Measurements from ENCODE around the gene ITM2C.

Gene ITM2C

GRCh38 chr2:230873661-230874401 is 9.1 kb downstream of the ITM2C start:
- no peak for DNase-seq (ENCODE audit: low spot score)

DNA sequence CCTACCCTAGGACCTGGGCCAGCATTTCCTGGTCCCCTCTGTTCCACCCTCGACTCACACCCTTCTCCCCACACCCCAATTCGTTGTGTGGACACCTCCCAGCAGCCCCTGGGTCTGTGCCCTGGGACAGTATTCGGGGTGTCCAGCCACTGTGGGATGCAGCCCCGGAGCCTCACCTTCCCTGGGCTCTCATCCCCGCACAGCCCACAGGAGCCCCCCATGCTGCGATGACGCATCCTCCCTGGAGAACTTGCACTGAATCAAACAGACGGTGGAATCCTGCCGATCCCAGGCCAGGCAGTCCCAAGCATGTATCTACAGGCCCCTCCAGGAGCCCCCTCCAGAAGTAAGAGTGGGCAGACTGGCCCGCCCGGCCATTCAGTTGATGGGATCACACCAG is 9.7 kb downstream of the ITM2C start:
- no peak for DNase-seq (ENCODE audit: low spot score)

DNA sequence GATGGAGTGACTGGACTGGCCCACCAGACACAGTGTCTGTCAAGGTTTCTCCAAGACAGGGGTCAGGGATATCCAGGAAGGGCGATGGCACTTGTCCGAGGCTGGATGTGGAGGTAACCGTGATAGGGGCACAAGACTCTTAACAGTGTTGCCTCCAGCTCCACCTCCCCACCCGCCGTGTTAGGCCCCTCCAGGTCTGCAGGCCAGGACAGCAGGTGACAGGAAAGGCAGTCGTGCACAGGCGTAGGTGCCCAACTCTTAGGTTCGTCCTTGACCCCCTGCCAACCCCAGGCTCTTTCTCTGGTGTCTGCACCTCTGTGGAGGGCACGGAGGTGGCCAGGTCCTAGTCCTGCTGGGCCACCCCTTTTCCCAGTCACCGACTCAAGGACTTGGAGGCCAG is 10.1 kb downstream of the ITM2C start:
- DNase-seq (ENCODE audit: low spot score): no peak

- no peak for DNase-seq (ENCODE audit: low spot score)
Measured at GRCh38 chr2:230875347-230876315, 10.9 kb downstream of the ITM2C start.

DNA sequence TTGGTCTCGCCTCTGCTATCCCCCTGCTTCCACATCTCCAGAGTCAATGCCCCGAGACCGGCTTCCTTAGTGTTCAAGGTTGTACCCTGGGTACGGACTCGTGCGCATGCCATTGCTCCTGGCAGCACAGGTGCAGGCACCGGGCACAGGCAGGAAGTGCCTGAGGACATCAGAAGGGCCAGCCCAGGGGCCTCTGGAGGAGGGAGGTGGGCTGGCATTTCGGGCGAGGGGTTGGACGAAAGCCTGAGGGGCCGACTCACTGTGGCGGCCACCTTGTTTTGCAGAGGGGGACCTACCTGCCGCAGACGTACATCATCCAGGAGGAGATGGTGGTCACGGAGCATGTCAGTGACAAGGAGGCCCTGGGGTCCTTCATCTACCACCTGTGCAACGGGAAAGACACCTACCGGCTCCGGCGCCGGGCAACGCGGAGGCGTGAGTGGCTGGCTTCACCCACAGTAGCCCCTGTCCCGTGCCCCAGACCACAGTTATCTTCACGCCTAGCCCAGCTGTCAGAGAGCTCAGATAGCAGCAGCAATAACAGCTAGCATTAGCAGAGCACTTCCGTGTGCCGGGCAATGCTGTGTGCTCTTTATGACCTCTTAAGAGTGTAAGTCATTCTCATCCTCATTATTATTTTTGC is 12.5 kb downstream of the ITM2C start:
- no peak for DNase-seq (ENCODE audit: low spot score)

- DNase-seq (ENCODE audit: low spot score): no peak
Measured at GRCh38 chr2:230877759-230878598, 13.2 kb downstream of the ITM2C start.

- DNase-seq (ENCODE audit: low spot score): no peak
Measured at GRCh38 chr2:230878599-230879188, 14.0 kb downstream of the ITM2C start.

GRCh38 chr2:230879271-230879882 is 14.6 kb downstream of the ITM2C start:
- no peak for DNase-seq (ENCODE audit: low spot score)

GRCh38 chr2:230879891-230880290 is 15.1 kb downstream of the ITM2C start:
- DNase-seq (ENCODE audit: low spot score): no peak

GRCh38 chr2:230881840-230882239 is 17.1 kb downstream of the ITM2C start:
- no peak for DNase-seq (ENCODE audit: low spot score)

- DNase-seq (ENCODE audit: low spot score): peak; percentile 86
Measured at GRCh38 chr2:230885463-230886130, 20.9 kb downstream of the ITM2C start.

DNA sequence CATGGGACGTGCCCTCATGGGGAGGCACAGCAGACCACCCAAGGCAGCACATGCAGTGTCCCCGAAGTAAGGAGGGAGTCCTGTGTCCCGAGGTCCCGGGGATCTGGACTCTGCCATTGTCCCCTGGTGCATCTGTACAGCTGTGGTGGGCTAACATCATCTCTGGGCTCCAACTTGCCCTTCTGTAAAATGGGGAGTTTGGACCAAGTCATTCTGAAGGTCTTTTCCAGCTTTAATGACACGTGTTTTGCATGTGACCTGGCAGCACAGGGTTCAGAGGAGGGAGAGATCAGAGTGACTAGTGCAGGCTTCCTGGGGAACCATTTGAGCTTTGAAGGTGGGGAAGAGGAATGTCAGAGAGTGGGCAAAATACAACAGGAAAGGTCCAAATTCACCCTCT is 21.5 kb downstream of the ITM2C start:
- no peak for DNase-seq (ENCODE audit: low spot score)

GRCh38 chr2:230886671-230887071 is 21.9 kb downstream of the ITM2C start:
- DNase-seq (ENCODE audit: low spot score): no peak

DNA sequence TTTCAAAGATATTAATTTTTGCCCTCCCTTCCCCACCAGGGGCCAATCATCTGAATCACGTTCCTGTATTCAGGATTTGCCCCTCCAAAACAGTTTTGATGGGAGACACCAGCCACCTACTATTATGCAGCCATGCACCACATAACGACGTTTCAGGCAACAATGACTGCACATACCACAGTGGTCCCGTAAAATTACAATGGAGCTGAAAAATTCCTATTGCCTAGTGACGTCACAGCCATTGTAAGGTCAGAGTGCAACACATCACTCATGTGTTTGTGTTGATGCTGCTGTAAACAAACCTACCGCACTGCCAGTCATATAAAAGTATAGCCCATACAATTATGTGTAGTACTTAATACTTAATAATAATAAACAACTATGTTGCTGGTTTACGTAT is 22.6 kb downstream of the ITM2C start:
- DNase-seq (ENCODE audit: low spot score): no peak

- no peak for DNase-seq (ENCODE audit: low spot score)
Measured at GRCh38 chr2:230888824-230889400, 24.2 kb downstream of the ITM2C start.

- no peak for DNase-seq (ENCODE audit: low spot score)
Measured at GRCh38 chr2:230889911-230890601, 25.3 kb downstream of the ITM2C start.

GRCh38 chr2:230890646-230891045 is 25.9 kb downstream of the ITM2C start:
- no peak for DNase-seq (ENCODE audit: low spot score)

- no peak for DNase-seq (ENCODE audit: low spot score)
Measured at GRCh38 chr2:230891064-230891463, 26.3 kb downstream of the ITM2C start.

DNA sequence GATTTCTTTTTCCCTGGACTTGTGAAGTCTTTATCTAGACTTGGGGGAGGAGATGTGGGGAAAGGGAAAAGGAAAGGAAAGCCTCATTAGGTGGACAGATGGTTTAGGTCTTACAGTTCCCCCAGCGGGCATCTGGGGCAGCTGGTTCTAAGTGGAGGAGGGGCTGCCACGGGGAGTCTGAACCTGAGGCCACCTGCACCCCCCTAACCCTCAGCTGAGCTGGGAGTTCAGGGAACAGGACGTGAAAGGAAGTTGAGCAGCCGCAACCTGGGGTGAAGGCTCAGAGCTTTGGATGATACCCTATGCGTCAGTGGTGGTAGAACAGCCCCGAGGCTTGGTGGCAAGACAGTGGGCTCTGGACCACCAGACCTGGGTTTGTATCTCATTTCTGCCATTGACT is 26.8 kb downstream of the ITM2C start:
- DNase-seq (ENCODE audit: low spot score): no peak

Measured in putamen (tissue), 1 donor.